ENCODE results near the gene RGS3.

DNA sequence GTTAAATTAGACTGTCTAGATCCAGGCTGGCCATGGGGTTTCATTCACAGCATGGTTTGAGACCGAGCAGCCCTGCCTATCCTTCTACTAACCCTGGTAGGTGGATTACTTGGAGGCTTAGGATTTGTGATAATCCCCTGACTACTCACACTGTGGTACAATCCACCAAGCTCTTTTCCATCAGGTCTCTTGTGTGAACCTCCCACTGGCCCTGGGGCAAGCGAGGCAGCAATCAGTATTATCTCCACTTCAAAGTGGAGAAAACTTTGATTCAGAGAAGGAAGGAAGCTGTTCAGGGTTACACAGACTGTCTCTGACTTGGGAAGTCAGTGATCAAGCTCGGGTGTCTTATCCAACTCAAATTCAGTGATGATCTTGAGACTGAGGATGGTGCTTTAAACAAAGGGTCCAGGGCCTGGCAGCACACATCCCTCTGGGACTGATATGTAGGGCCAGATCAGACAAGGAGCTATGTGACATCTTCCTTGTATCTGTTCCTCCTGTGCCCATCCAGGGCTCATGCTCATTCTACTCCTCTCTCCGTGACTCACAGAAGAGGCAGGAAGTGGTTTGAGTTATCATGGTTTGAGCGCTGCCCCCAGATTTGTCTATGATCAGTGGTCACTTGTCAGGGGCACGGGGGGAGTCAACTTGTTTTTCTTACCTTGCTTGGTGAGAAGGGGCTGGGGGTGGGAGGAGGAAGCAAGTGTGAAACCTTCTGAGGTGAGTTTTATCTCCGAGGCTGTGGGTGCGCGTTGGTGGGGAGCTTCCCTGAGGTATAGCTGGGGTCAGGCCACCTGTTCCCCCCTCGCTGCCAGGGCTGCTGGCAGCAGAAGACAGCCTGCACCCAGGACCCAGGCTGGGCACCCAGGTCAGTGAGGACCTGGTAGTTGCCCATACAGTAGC is 48.6 kb downstream of the RGS3 start:
- no peak for TF ChIP-seq PRDM1 (tag by site-specific recombination; IDR thresholded peaks at IDR 0.05)
- no peak for TF ChIP-seq ZNF404 (tag by site-specific recombination; IDR thresholded peaks at IDR 0.05)
- no peak for TF ChIP-seq CTCF (tag by site-specific recombination; IDR thresholded peaks at IDR 0.05)
- TF ChIP-seq GFI1B (tag by site-specific recombination; IDR thresholded peaks at IDR 0.05): no peak
- TF ChIP-seq, protein P1, sequence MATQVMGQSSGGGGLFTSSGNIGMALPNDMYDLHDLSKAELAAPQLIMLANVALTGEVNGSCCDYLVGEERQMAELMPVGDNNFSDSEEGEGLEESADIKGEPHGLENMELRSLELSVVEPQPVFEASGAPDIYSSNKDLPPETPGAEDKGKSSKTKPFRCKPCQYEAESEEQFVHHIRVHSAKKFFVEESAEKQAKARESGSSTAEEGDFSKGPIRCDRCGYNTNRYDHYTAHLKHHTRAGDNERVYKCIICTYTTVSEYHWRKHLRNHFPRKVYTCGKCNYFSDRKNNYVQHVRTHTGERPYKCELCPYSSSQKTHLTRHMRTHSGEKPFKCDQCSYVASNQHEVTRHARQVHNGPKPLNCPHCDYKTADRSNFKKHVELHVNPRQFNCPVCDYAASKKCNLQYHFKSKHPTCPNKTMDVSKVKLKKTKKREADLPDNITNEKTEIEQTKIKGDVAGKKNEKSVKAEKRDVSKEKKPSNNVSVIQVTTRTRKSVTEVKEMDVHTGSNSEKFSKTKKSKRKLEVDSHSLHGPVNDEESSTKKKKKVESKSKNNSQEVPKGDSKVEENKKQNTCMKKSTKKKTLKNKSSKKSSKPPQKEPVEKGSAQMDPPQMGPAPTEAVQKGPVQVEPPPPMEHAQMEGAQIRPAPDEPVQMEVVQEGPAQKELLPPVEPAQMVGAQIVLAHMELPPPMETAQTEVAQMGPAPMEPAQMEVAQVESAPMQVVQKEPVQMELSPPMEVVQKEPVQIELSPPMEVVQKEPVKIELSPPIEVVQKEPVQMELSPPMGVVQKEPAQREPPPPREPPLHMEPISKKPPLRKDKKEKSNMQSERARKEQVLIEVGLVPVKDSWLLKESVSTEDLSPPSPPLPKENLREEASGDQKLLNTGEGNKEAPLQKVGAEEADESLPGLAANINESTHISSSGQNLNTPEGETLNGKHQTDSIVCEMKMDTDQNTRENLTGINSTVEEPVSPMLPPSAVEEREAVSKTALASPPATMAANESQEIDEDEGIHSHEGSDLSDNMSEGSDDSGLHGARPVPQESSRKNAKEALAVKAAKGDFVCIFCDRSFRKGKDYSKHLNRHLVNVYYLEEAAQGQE (tag by site-specific recombination; IDR thresholded peaks at IDR 0.05): no peak
- TF ChIP-seq, protein P2, sequence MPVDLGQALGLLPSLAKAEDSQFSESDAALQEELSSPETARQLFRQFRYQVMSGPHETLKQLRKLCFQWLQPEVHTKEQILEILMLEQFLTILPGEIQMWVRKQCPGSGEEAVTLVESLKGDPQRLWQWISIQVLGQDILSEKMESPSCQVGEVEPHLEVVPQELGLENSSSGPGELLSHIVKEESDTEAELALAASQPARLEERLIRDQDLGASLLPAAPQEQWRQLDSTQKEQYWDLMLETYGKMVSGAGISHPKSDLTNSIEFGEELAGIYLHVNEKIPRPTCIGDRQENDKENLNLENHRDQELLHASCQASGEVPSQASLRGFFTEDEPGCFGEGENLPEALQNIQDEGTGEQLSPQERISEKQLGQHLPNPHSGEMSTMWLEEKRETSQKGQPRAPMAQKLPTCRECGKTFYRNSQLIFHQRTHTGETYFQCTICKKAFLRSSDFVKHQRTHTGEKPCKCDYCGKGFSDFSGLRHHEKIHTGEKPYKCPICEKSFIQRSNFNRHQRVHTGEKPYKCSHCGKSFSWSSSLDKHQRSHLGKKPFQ (tag by site-specific recombination; IDR thresholded peaks at IDR 0.05): no peak
- no peak for TF ChIP-seq ZNF76 (tag by site-specific recombination; IDR thresholded peaks at IDR 0.05; ENCODE audit: borderline replicate concordance, low read depth)
- TF ChIP-seq ZNF239 (tag by site-specific recombination; IDR thresholded peaks at IDR 0.05): no peak

Data from HEK293 (cell line).